IMR-90 (cell line): Measurements from ENCODE around the gene TMEM184B. TPM values are rescaled to one million over a fixed set of nuclear protein-coding genes. Genes with fewer than 3 reads are reported as not detected.

ENCODE experiments used
- ATAC-seq: fragments of 200-7000 bp; cut with Tn5 transposase; 2 replicates; pipeline ENCODE4 v1.9.1; 2020; ENCODE audit warnings: low read depth, mild to moderate bottlenecking, moderate library complexity
- BruUV-seq: library from RNA; stranded (reverse); fragments of 400-500 nt; replicated peaks from 2 replicates; lab custom pipeline; 2021; lab: Mats Ljungman, UMichigan
- CTCF ChIA-PET: fragments of 300-600 bp; formaldehyde crosslinking; extraction: SDS; loops from one replicate; lab custom pipeline; 2021; ENCODE audit warnings: antibody characterized with exemption; lab: Yijun Ruan, JAX
- POLR2A ChIA-PET: fragments of 300-600 bp; sonication (Branson Sonifier 250); formaldehyde crosslinking; loops from one replicate; lab custom pipeline; 2022; ENCODE audit warnings: antibody characterized with exemption; ENCODE audit not compliant: unreplicated experiment; lab: Charles Lee
- DNase-seq: peaks from one replicate; pipeline ENCODE4 v3.0.0; 2013
- H2AFZ ChIP-seq: replicated peaks from 2 replicates; pipeline ENCODE3; 2013; ENCODE audit warnings: low read length, mild to moderate bottlenecking; ENCODE audit not compliant: poor library complexity
- H2AK5ac ChIP-seq: 2 replicates; pipeline ENCODE4 v1.6.1; 2013; ENCODE audit warnings: low read depth, low read length, inconsistent platforms
- H2AK9ac ChIP-seq: replicated peaks from 2 replicates; pipeline ENCODE3; 2013; ENCODE audit warnings: mild to moderate bottlenecking, low read depth, low read length, moderate library complexity; ENCODE audit not compliant: poor library complexity
- H2BK120ac ChIP-seq: 2 replicates; pipeline ENCODE4 v1.6.1; 2013; ENCODE audit warnings: low read depth, low read length, inconsistent platforms
- H2BK15ac ChIP-seq: 3 replicates; pipeline ENCODE4 v1.6.1; 2013; ENCODE audit warnings: low read depth, low read length, inconsistent platforms
- H2BK20ac ChIP-seq: 2 replicates; pipeline ENCODE4 v1.6.1; 2013; ENCODE audit warnings: low read depth, mild to moderate bottlenecking, inconsistent platforms, low read length, moderate library complexity
- H2BK5ac ChIP-seq: 2 replicates; pipeline ENCODE4 v1.6.1; 2013; ENCODE audit warnings: mild to moderate bottlenecking, low read depth, low read length, inconsistent platforms; ENCODE audit not compliant: poor library complexity, severe bottlenecking
- H3K14ac ChIP-seq: replicated peaks from 2 replicates; pipeline ENCODE4 v1.6.1; 2013; ENCODE audit warnings: low read depth, low read length, inconsistent platforms
- H3K18ac ChIP-seq: 2 replicates; pipeline ENCODE4 v1.6.1; 2013; ENCODE audit warnings: low read depth, low read length, control low read depth
- H3K23ac ChIP-seq: 2 replicates; pipeline ENCODE4 v1.6.1; 2013; ENCODE audit warnings: low read depth, low read length, inconsistent platforms
- H3K27ac ChIP-seq: 2 replicates; pipeline ENCODE4 v1.5.1; 2013; ENCODE audit warnings: mild to moderate bottlenecking, control low read depth, low read length; ENCODE audit not compliant: insufficient read depth
- H3K27me3 ChIP-seq: 2 replicates; pipeline ENCODE4 v1.6.1; 2013; ENCODE audit warnings: low read length; ENCODE audit not compliant: control insufficient read depth, insufficient read depth
- H3K36me3 ChIP-seq: 2 replicates; pipeline ENCODE4 v1.6.1; 2013; ENCODE audit warnings: low read length, mixed read lengths; ENCODE audit not compliant: control insufficient read depth, insufficient read depth
- H3K4ac ChIP-seq: 2 replicates; pipeline ENCODE4 v1.6.1; 2013; ENCODE audit warnings: low read depth, low read length, inconsistent platforms
- H3K4me1 ChIP-seq: 2 replicates; pipeline ENCODE4 v1.6.1; 2013; ENCODE audit warnings: low read length, mixed read lengths; ENCODE audit not compliant: control insufficient read depth, insufficient read depth
- H3K4me2 ChIP-seq: 2 replicates; pipeline ENCODE4 v1.6.1; 2013; ENCODE audit warnings: low read depth, mild to moderate bottlenecking, control low read depth, low read length, moderate library complexity
- H3K4me3 ChIP-seq: 2 replicates; pipeline ENCODE4 v1.5.1; 2013; ENCODE audit warnings: low read depth, mild to moderate bottlenecking, control low read depth, low read length, moderate library complexity; ENCODE audit not compliant: insufficient read depth
- H3K56ac ChIP-seq: 2 replicates; pipeline ENCODE4 v1.6.1; 2013; ENCODE audit warnings: low read length, inconsistent platforms; ENCODE audit not compliant: insufficient read depth; ENCODE audit errors: extremely low read depth
- H3K79me1 ChIP-seq, 2 experiments: 2 replicates each; pipeline ENCODE4 v1.6.1; 2013; ENCODE audit warnings: low read length in 2 of 2, inconsistent platforms in 1 of 2, low read depth in 1 of 2
- H3K9ac ChIP-seq: 2 replicates; pipeline ENCODE4 v1.6.1; 2013; ENCODE audit warnings: low read depth, low read length, control low read depth
- H3K9me1 ChIP-seq: 2 replicates; pipeline ENCODE4 v1.6.1; 2013; ENCODE audit warnings: low read length, inconsistent platforms; ENCODE audit not compliant: insufficient read depth
- H3K9me3 ChIP-seq: 2 replicates; pipeline ENCODE4 v1.6.1; 2013; ENCODE audit warnings: low read length; ENCODE audit not compliant: control insufficient read depth, insufficient read depth
- H4K20me1 ChIP-seq: 2 replicates; pipeline ENCODE4 v1.6.1; 2013; ENCODE audit warnings: low read length, inconsistent platforms; ENCODE audit not compliant: insufficient read depth
- H4K5ac ChIP-seq: 2 replicates; pipeline ENCODE4 v1.6.1; 2013; ENCODE audit warnings: mild to moderate bottlenecking, low read depth, low read length, control low read depth
- H4K8ac ChIP-seq, 2 experiments: 2 replicates each; pipeline ENCODE4 v1.6.1; 2013; ENCODE audit warnings: low read depth in 2 of 2, low read length in 2 of 2, control low read depth in 1 of 2, inconsistent platforms in 1 of 2
- H4K91ac ChIP-seq: 2 replicates; pipeline ENCODE4 v1.6.1; 2013; ENCODE audit warnings: low read depth, low read length, inconsistent platforms; ENCODE audit not compliant: insufficient read depth
- BHLHE40 ChIP-seq: fragments of 150-350 bp; IDR thresholded peaks from 2 replicates; pipeline ENCODE4 v1.6.1; 2016; ENCODE audit warnings: mild to moderate bottlenecking, low read depth, low read length
- CEBPB ChIP-seq: IDR thresholded peaks from 2 replicates; pipeline ENCODE4 v1.6.1; 2012; ENCODE audit warnings: low read depth, low read length, improper control_type of control experiment
- FOS ChIP-seq: fragments of 150-350 bp; IDR thresholded peaks from 2 replicates; pipeline ENCODE4 v1.6.1; 2016; ENCODE audit warnings: low read depth, low read length
- MAFK ChIP-seq: IDR thresholded peaks from 2 replicates; pipeline ENCODE4 v1.6.1; 2012; ENCODE audit warnings: low read depth, low read length, improper control_type of control experiment
- MAZ ChIP-seq: IDR thresholded peaks from 2 replicates; pipeline ENCODE4 v1.6.1; 2012; ENCODE audit warnings: low read depth, mild to moderate bottlenecking, low read length, improper control_type of control experiment, moderate library complexity, borderline replicate concordance
- MXI1 ChIP-seq: IDR thresholded peaks from 2 replicates; pipeline ENCODE4 v1.6.1; 2012; ENCODE audit warnings: low read depth, mild to moderate bottlenecking, low read length, moderate library complexity, borderline replicate concordance
- NFE2L2 ChIP-seq: fragments of 150-350 bp; IDR thresholded peaks from 2 replicates; pipeline ENCODE4 v1.6.1; 2016; ENCODE audit warnings: low read depth, mild to moderate bottlenecking, low read length
- RAD21 ChIP-seq: IDR thresholded peaks from 2 replicates; pipeline ENCODE4 v1.6.1; 2012; ENCODE audit warnings: low read length, improper control_type of control experiment
- SMC3 ChIP-seq: fragments of 150-350 bp; IDR thresholded peaks from 2 replicates; pipeline ENCODE4 v1.6.1; 2016; ENCODE audit warnings: low read depth, mild to moderate bottlenecking, antibody characterized with exemption, low read length, moderate library complexity
- WGBS, 2 experiments: methylation state at CpG; one replicate each; pipeline versions ENCODE4 v1.1.5 to v1.1.7; 2013; ENCODE audit warnings: missing lambda C conversion rate in 2 of 2; ENCODE audit not compliant: insufficient read length in 1 of 2; ENCODE audit errors: extremely low coverage in 2 of 2; 5-methylcytosine and 5-hydroxymethylcytosine counted together
- dilution Hi-C: fragments of 300-500 bp; cut with HindIII; formaldehyde crosslinking; loops from one replicate; pipeline ENCODE4 v1.14.3; 2018; ENCODE audit warnings: low sequenced_read_pairs; ENCODE audit not compliant: unreplicated experiment
- in situ Hi-C: fragments of 300-500 bp; cut with MboI; formaldehyde crosslinking; loops from 3 replicates; pipeline ENCODE4 v1.14.3; 2019; ENCODE audit warnings: low sequenced_read_pairs, inconsistent platforms, mixed read lengths
- intact Hi-C: fragments of 100-400 bp; cut with micrococcal nuclease; formaldehyde crosslinking; loops from 2 replicates; pipeline ENCODE4 v1.10.0; 2022
- polyA plus RNA-seq, 3 experiments: library from polyadenylated mRNA; depleted of rRNA; stranded (reverse); fragments of >200 nt; gene quantifications; 2 replicates each; pipeline ENCODE4 v1.2.3, GENCODE V29; 2012; ENCODE audit warnings: low replicate concordance in 1 of 3
- total RNA-seq: library from RNA; depleted of rRNA; stranded (reverse); fragments of >200 nt; gene quantifications from 2 replicates; pipeline ENCODE4 v1.2.3, GENCODE V29; 2012
- TF ChIP-seq, protein P1 (sequence below): fragments of 150-350 bp; IDR thresholded peaks from 2 replicates; pipeline ENCODE4 v1.6.1; 2017; ENCODE audit warnings: mild to moderate bottlenecking, antibody characterized with exemption, low read length, low read depth
- TF ChIP-seq, protein P2 (sequence below): conservative IDR thresholded peaks from 2 replicates; pipeline ENCODE4 v1.5.1; 2012; ENCODE audit warnings: mild to moderate bottlenecking, low read depth, low read length, improper control_type of control experiment

TMEM184B gene
- total and polyA plus RNA-seq, 2 of the 4 experiments (the other 2 are of a cell fraction), result 9.1 to 81.1 TPM

DNA sequence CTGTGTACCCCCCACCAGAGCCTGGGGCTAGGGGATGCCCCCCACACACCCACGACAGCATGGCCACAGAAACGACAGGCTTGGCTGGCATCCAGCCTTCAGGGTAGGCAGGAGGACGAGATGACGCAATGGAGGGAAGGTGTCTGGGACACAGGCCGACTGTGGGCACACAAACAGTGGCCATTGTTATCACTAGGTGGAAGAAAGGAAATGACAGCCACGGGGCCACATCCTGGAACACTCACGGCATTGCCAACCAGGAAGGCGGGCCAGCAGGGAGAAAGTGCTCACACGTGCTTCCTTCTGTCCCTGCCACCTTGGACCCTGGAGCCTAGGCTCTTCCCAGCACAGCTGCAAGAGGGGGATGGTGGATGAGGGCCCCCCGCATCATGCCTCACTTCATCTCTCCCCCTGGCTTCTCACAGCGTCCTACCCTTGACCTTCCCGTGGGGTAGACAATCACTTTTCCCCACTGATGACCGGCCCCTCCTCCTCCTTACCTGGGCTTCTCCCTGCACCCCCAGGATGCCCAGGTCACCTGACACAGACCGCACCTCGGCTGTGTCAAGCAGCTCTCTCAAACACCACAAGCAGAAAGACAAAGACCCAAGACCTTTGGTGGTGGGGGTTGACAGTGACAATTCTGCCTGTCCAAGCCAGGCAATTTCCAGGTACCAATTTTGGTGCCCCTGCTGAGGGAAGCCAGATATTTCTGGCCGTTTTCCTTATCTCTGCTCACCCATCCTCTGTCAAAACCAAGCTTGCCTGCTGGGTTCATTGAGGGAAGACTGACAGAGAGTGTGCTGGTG is 99.8 kb downstream of the TMEM184B start:
- no TSS peak for BruUV-seq
- POLR2A ChIA-PET, result interaction anchor here (0.6 kb wide), 1 partner anchor 42 kb away, joined by 3 read pairs; no protein-coding TSS in a partner anchor
- no peaks in the 10 kb centered on the region for H4K20me1 ChIP-seq
- intact Hi-C loops (no loop called here), dilution Hi-C loops (no loop called here), in situ Hi-C loops (no loop called here)
- peak overlapping the region; percentile 12 to 79; a peak in 3 of 4 replicates for H4K8ac ChIP-seq
- peak overlapping the region; percentile 14; the same call in 1 of the 2 replicates for H3K4me2 ChIP-seq
- TF ChIP-seq, protein P1, sequence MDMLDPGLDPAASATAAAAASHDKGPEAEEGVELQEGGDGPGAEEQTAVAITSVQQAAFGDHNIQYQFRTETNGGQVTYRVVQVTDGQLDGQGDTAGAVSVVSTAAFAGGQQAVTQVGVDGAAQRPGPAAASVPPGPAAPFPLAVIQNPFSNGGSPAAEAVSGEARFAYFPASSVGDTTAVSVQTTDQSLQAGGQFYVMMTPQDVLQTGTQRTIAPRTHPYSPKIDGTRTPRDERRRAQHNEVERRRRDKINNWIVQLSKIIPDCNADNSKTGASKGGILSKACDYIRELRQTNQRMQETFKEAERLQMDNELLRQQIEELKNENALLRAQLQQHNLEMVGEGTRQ, result no peak
- no peak for TF ChIP-seq RAD21
- TF ChIP-seq, protein P2, sequence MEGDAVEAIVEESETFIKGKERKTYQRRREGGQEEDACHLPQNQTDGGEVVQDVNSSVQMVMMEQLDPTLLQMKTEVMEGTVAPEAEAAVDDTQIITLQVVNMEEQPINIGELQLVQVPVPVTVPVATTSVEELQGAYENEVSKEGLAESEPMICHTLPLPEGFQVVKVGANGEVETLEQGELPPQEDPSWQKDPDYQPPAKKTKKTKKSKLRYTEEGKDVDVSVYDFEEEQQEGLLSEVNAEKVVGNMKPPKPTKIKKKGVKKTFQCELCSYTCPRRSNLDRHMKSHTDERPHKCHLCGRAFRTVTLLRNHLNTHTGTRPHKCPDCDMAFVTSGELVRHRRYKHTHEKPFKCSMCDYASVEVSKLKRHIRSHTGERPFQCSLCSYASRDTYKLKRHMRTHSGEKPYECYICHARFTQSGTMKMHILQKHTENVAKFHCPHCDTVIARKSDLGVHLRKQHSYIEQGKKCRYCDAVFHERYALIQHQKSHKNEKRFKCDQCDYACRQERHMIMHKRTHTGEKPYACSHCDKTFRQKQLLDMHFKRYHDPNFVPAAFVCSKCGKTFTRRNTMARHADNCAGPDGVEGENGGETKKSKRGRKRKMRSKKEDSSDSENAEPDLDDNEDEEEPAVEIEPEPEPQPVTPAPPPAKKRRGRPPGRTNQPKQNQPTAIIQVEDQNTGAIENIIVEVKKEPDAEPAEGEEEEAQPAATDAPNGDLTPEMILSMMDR, result no peak
- TF ChIP-seq CEBPB, result peak; percentile 96
- peak; percentile 16; the same call in 1 of the 2 replicates for TF ChIP-seq MAZ
- no peak for TF ChIP-seq NFE2L2
- no peak for TF ChIP-seq SMC3
- 0 out of 2 replicates have a peak, but pooled peaks have one; percentile 22 for TF ChIP-seq MXI1
- TF ChIP-seq FOS, result no peak
- no peak for TF ChIP-seq MAFK
- no peak for TF ChIP-seq BHLHE40
- peak overlapping the region; percentile 82 for H2AK5ac ChIP-seq
- peak overlapping the region; percentile 84; the same call in 2 of the 3 replicates for H2BK15ac ChIP-seq
- peak overlapping the region; percentile 43 for H3K4ac ChIP-seq
- no peak overlapping the region for H3K56ac ChIP-seq
- H3K9ac ChIP-seq, result no peak overlapping the region
- peaks cover 25% of the 10 kb centered on the region for H3K9me1 ChIP-seq
- peak overlapping the region; percentile 85 for H2AK9ac ChIP-seq
- CTCF ChIA-PET, result no interaction called here
- ATAC-seq, result 0 out of 2 replicates have a peak, but pooled peaks have one; percentile 3
- peak overlapping the region; percentile 47 for H3K18ac ChIP-seq
- no peak overlapping the region for H3K4me3 ChIP-seq
- peak overlapping the region; percentile 29 for H2BK120ac ChIP-seq
- H3K9me3 ChIP-seq, result no peaks in the 10 kb centered on the region
- H3K23ac ChIP-seq, result peak overlapping the region; percentile 23; the same call in 1 of the 2 replicates
- peak overlapping the region; percentile 51 for H3K14ac ChIP-seq
- H2BK20ac ChIP-seq, result peak overlapping the region; percentile 46
- peak overlapping the region; percentile 69 for H4K5ac ChIP-seq
- H3K4me1 ChIP-seq, result peaks cover 26% of the 10 kb centered on the region
- no peaks in the 10 kb centered on the region for H3K36me3 ChIP-seq
- peak overlapping the region; percentile 30 for H3K27ac ChIP-seq
- H2BK5ac ChIP-seq, result peak overlapping the region; percentile 3
- peak overlapping the region; percentile 81 for H4K91ac ChIP-seq
- no peaks in the 10 kb centered on the region for H3K27me3 ChIP-seq
- peak overlapping the region; percentile 79 for H2AFZ ChIP-seq
- DNase-seq, result peak; percentile 65
- peaks cover 0 to 27% of the 10 kb centered on the region in 2 experiments; a peak in 2 of 4 replicates for H3K79me1 ChIP-seq
- WGBS, 2 experiments, result 0% methylated on average over 2 of the region's 16 CpGs; no CpG with 5 or more reads in 1 of the 2 experiments
